Measurements from ENCODE around the gene CXADR.
A peak's percentile ranks its signal among the peaks of the same experiment; 100 is the strongest.

Gene CXADR

GRCh38 chr21:17610911-17611310 lies 98.1 kb downstream of the CXADR start:
- peak in 1 of 2 donors; percentile 7 for DNase-seq

DNA sequence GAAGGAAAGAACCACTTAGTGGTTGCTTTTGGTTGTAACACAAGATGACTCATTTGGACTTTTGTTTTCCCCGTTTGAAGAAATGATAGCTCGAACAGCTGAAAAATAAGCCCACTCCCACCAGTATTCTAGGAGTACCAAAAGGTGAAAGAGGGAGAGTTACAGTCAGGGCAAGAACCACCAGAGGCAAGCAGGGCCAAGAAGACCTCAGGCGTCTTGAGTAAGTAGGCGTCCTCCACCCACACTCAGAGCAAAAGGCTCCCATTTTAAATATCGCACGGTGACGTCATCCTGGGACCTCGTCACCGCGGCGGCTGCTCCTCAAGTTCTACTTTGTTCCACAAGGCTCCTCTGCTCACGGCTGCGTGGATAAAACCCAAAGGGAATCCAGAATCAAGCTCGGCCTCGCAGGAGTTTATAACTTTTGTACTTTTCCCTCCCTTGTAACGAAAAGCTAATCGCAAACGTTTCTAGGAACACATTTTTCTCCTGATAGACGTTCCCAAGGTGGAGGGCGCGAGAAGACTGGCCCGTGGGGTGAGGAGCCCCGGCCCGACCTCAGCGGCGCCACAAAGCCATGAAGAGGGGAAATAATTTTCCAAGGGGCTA lies 98.7 kb downstream of the CXADR start:
- DNase-seq = peak; percentile 69 to 74

DNA sequence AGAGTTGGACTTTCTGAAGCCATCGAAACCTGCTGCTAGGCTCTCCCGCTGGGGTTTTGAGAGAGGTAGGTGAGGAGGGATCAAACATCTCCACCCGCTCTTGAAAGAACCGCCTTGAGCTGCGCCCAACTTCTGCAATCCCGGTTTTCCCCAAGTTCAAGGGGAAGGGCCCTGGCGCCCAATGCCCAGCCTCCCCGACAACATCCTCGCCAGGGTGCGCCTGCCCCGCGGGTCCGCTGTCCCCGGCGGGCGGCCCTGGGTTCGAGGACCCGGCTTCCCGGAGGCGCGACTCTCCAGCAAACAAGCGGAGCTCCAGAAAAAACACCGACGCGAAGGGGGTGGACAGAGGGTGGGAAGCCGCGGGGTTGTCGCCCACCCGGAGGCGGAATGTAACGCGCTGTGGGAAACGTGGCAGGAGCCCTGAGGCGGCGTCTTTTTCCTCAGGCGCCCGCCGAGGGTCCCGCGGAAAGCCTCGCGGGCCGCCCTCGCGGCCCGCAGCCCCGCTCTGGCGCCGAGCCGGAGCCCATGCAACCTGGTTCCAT lies 99.3 kb downstream of the CXADR start:
- peak; percentile 15 to 22 for DNase-seq

- peak; percentile 76 to 79 for DNase-seq
Measured at GRCh38 chr21:17612565-17613241, 99.9 kb downstream of the CXADR start, which contains the start of gene BTG3. Gene BTG3 (minus strand): TSS chr21:17612901. CDS start chr21:17609144, 3,757 bp downstream.

GRCh38 chr21:17613242-17613676 lies 100.4 kb downstream of the CXADR start:
- DNase-seq = peak; percentile 3 to 5

GRCh38 chr21:17616831-17617230 lies 104.0 kb downstream of the CXADR start:
- DNase-seq = no peak

DNA sequence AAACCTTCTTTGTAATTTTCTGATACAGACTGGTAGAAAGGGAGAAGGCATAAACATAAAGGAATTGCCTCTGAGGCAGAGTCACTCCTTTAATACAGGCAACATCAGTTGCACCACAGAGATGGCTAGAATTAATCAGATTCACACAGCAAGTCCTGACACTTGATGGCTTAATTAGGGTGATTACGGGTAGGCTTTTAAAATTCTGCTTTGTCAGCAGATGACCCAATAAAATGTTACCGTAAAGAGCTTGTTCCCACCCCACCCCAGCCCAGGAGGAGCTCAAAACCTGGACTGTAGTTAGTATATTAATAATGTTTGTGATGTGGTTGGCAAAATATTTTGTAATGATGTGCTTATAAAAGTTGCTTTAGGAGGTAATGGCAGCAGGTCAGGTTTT lies 109.2 kb downstream of the CXADR start:
- no peak for DNase-seq

GRCh38 chr21:17631195-17631594 lies 118.4 kb downstream of the CXADR start:
- DNase-seq = no peak

DNA sequence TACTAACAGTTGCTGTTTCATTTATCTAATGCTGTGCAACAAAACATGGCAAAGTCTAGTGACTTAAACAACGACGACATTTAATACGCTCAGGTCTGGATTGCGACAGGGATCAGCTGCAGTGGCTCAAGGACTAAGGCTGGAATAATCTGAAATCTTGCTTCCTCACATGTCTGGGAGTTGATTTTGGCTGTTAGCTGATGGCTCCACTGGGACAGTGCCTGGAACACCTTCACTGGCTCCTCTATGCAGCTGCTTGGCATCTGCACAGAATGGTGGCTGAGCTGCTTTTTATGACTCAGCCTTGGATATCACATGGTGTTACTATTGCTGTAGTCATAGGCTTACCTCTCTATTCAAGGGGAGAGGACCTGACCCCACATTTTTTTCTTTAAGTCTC lies 123.9 kb downstream of the CXADR start:
- no peak for DNase-seq

GRCh38 chr21:17640821-17641220 lies 128.0 kb downstream of the CXADR start:
- DNase-seq = no peak

Data from stimulated activated CD4-positive, alpha-beta T cell treated with anti-CD3 and anti-CD28 coated beads, Interleukin-2, amount 100 ng/mL, for 48 hours (primary cell).